ENCODE measurements around the gene NLK.

Gene NLK

DNA sequence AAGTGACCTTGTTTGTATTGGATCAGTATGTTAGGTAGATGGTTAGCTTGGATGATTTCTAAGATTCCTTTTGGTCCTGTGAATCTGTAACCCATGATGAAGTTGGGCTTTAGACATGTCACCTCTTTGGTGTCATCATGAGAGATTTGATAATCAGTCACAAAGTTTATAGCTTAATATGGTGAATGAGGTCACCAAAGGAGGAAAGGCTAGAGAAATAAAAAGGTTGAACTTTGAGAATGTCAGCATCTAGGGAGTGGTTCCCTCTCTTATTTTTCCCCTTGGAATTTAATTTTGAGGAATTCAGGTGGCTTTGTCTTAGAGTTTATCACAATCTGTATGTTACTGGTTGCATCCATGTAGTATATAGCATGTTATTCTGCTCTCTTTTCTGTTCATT, 45.3 kb downstream of the NLK start:
- ATAC-seq: no peak
- TF ChIP-seq ESRRG (CRISPR knock-in tag; IDR thresholded peaks at IDR 0.05) (no peak), ZNF565 (CRISPR knock-in tag; conservative IDR thresholded peaks at IDR 0.05; ENCODE audit: low read depth) (no peak), ZFP30 (CRISPR knock-in tag; IDR thresholded peaks at IDR 0.05) (no peak), CSDC2 (CRISPR knock-in tag; IDR thresholded peaks at IDR 0.05) (no peak), ISL1 (CRISPR knock-in tag; IDR thresholded peaks at IDR 0.05) (no peak), BACH2 (CRISPR knock-in tag; IDR thresholded peaks at IDR 0.05; ENCODE audit: borderline replicate concordance) (no peak), ARNTL (CRISPR knock-in tag; IDR thresholded peaks at IDR 0.05; ENCODE audit: borderline replicate concordance, low read depth) (no peak), ZNF70 (CRISPR knock-in tag; IDR thresholded peaks at IDR 0.05) (no peak), TOX (CRISPR knock-in tag; IDR thresholded peaks at IDR 0.05; ENCODE audit: borderline replicate concordance) (no peak), ZFP3 (CRISPR knock-in tag; IDR thresholded peaks at IDR 0.05) (no peak), PPARA (CRISPR knock-in tag; IDR thresholded peaks at IDR 0.05; ENCODE audit: borderline replicate concordance) (no peak)
- TF ChIP-seq, protein P1, sequence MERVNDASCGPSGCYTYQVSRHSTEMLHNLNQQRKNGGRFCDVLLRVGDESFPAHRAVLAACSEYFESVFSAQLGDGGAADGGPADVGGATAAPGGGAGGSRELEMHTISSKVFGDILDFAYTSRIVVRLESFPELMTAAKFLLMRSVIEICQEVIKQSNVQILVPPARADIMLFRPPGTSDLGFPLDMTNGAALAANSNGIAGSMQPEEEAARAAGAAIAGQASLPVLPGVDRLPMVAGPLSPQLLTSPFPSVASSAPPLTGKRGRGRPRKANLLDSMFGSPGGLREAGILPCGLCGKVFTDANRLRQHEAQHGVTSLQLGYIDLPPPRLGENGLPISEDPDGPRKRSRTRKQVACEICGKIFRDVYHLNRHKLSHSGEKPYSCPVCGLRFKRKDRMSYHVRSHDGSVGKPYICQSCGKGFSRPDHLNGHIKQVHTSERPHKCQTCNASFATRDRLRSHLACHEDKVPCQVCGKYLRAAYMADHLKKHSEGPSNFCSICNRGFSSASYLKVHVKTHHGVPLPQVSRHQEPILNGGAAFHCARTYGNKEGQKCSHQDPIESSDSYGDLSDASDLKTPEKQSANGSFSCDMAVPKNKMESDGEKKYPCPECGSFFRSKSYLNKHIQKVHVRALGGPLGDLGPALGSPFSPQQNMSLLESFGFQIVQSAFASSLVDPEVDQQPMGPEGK (CRISPR knock-in tag; IDR thresholded peaks at IDR 0.05; ENCODE audit: borderline replicate concordance): no peak
- TF ChIP-seq, protein P2, sequence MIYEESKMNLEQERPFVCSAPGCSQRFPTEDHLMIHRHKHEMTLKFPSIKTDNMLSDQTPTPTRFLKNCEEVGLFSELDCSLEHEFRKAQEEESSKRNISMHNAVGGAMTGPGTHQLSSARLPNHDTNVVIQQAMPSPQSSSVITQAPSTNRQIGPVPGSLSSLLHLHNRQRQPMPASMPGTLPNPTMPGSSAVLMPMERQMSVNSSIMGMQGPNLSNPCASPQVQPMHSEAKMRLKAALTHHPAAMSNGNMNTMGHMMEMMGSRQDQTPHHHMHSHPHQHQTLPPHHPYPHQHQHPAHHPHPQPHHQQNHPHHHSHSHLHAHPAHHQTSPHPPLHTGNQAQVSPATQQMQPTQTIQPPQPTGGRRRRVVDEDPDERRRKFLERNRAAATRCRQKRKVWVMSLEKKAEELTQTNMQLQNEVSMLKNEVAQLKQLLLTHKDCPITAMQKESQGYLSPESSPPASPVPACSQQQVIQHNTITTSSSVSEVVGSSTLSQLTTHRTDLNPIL (CRISPR knock-in tag; IDR thresholded peaks at IDR 0.05; ENCODE audit: low read depth): no peak

DNA sequence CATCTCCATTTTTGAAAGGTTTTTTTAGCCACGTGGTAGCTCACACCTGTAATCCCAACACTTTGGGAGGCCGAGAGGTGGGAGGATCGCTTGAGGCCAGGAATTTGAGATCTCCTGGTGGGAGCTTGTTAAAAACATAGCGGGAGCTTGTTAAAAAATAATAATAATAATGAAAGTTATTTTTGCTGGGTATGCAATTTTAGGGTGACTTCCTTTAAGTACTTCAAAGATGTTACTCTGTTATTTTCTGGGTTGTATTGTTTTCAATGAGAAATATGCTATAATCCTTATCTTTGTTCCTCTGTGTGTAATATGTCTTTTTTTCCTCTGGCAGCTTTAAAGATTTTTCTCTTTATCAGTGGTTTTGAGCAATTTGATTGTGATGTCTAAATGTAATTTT, 48.1 kb downstream of the NLK start:
- TF ChIP-seq ZNF70 (CRISPR knock-in tag; IDR thresholded peaks at IDR 0.05) (no peak), ZNF565 (CRISPR knock-in tag; conservative IDR thresholded peaks at IDR 0.05; ENCODE audit: low read depth) (no peak), ISL1 (CRISPR knock-in tag; IDR thresholded peaks at IDR 0.05) (no peak), ARNTL (CRISPR knock-in tag; IDR thresholded peaks at IDR 0.05; ENCODE audit: borderline replicate concordance, low read depth) (no peak)
- ATAC-seq: no peak

DNA sequence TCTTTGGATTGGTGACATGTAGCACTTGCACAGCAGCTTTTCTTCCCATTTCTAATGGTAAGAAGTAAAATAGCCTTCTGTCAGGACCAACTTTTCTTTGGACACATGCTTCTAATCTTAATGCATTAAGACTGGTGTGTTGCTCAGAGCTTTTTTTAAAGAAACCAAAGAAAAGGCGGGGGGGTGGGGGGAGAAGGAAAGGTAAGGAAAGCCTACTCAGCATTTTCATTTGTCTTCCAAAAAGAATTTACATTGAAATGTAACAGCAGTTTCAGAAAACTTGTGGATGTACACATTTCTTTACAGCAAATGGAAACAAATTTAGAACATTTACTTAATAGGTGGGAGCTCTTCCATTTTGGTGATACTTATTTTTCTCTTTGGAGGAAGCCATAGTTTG, 49.6 kb downstream of the NLK start:
- TF ChIP-seq PPARA (CRISPR knock-in tag; IDR thresholded peaks at IDR 0.05; ENCODE audit: borderline replicate concordance) (no peak), CSDC2 (CRISPR knock-in tag; IDR thresholded peaks at IDR 0.05) (no peak), SNAI2 (CRISPR knock-in tag; IDR thresholded peaks at IDR 0.05) (no peak), TOX (CRISPR knock-in tag; IDR thresholded peaks at IDR 0.05; ENCODE audit: borderline replicate concordance) (no peak), ARNTL (CRISPR knock-in tag; IDR thresholded peaks at IDR 0.05; ENCODE audit: borderline replicate concordance, low read depth) (no peak), ZC3H10 (CRISPR knock-in tag; IDR thresholded peaks at IDR 0.05) (no peak), ZNF8 (CRISPR knock-in tag; IDR thresholded peaks at IDR 0.05) (no peak), BACH2 (CRISPR knock-in tag; IDR thresholded peaks at IDR 0.05; ENCODE audit: borderline replicate concordance) (no peak), ISL1 (CRISPR knock-in tag; IDR thresholded peaks at IDR 0.05) (no peak), ZFP3 (CRISPR knock-in tag; IDR thresholded peaks at IDR 0.05) (no peak), GLIS3 (CRISPR knock-in tag; IDR thresholded peaks at IDR 0.05) (no peak), TCF4 (CRISPR knock-in tag; IDR thresholded peaks at IDR 0.05; ENCODE audit: borderline replicate concordance) (no peak)
- TF ChIP-seq, protein P3, sequence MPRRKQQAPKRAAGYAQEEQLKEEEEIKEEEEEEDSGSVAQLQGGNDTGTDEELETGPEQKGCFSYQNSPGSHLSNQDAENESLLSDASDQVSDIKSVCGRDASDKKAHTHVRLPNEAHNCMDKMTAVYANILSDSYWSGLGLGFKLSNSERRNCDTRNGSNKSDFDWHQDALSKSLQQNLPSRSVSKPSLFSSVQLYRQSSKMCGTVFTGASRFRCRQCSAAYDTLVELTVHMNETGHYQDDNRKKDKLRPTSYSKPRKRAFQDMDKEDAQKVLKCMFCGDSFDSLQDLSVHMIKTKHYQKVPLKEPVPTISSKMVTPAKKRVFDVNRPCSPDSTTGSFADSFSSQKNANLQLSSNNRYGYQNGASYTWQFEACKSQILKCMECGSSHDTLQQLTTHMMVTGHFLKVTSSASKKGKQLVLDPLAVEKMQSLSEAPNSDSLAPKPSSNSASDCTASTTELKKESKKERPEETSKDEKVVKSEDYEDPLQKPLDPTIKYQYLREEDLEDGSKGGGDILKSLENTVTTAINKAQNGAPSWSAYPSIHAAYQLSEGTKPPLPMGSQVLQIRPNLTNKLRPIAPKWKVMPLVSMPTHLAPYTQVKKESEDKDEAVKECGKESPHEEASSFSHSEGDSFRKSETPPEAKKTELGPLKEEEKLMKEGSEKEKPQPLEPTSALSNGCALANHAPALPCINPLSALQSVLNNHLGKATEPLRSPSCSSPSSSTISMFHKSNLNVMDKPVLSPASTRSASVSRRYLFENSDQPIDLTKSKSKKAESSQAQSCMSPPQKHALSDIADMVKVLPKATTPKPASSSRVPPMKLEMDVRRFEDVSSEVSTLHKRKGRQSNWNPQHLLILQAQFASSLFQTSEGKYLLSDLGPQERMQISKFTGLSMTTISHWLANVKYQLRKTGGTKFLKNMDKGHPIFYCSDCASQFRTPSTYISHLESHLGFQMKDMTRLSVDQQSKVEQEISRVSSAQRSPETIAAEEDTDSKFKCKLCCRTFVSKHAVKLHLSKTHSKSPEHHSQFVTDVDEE (CRISPR knock-in tag; IDR thresholded peaks at IDR 0.05): no peak
- TF ChIP-seq, protein P4, sequence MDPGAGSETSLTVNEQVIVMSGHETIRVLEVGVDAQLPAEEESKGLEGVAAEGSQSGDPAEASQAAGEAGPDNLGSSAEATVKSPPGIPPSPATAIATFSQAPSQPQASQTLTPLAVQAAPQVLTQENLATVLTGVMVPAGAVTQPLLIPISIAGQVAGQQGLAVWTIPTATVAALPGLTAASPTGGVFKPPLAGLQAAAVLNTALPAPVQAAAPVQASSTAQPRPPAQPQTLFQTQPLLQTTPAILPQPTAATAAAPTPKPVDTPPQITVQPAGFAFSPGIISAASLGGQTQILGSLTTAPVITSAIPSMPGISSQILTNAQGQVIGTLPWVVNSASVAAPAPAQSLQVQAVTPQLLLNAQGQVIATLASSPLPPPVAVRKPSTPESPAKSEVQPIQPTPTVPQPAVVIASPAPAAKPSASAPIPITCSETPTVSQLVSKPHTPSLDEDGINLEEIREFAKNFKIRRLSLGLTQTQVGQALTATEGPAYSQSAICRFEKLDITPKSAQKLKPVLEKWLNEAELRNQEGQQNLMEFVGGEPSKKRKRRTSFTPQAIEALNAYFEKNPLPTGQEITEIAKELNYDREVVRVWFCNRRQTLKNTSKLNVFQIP (CRISPR knock-in tag; IDR thresholded peaks at IDR 0.05; ENCODE audit: borderline replicate concordance, low read depth): no peak
- TF ChIP-seq, protein P2 (CRISPR knock-in tag; IDR thresholded peaks at IDR 0.05; ENCODE audit: low read depth): no peak
- TF ChIP-seq, protein P1 (CRISPR knock-in tag; IDR thresholded peaks at IDR 0.05; ENCODE audit: borderline replicate concordance): no peak
- TF ChIP-seq, protein P5, sequence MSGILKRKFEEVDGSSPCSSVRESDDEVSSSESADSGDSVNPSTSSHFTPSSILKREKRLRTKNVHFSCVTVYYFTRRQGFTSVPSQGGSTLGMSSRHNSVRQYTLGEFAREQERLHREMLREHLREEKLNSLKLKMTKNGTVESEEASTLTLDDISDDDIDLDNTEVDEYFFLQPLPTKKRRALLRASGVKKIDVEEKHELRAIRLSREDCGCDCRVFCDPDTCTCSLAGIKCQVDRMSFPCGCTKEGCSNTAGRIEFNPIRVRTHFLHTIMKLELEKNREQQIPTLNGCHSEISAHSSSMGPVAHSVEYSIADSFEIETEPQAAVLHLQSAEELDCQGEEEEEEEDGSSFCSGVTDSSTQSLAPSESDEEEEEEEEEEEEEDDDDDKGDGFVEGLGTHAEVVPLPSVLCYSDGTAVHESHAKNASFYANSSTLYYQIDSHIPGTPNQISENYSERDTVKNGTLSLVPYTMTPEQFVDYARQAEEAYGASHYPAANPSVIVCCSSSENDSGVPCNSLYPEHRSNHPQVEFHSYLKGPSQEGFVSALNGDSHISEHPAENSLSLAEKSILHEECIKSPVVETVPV (CRISPR knock-in tag; IDR thresholded peaks at IDR 0.05): no peak
- no peak for ATAC-seq

All from SK-N-SH treated with all-trans-retinoic acid at 6 μM for 48 hours (cell line).